ENCODE data around the gene CHST11. TPM values are rescaled to one million over a fixed set of nuclear protein-coding genes. Genes with fewer than 3 reads are reported as not detected.

The CHST11 gene
- total and polyA plus RNA-seq, 10 of the 15 experiments (the other 5 are each of a cell fraction or from before 2014, with no cell fraction given) = 1.9 to 38.1 (median 17.2) TPM

DNA sequence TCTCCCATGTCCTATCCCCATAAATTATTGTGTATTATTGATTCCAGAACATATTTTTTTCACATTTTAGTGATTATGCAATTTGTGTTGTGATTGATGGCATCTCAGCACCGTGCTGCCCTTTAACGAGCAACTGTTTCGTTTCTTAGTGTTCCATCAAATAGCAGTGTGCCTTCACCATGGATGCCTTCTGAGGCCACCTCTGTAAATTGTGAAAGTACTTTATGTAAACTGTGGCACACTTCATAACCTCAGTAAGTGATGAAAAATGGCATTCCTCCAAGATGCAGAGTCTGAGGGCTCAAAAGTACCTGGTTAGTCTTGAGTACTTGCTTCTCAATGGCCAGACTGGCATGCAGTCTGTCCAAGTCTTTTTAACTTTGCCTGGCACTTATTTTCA lies 8.2 kb downstream of the CHST11 start:
- no peaks in the 10 kb centered on the region for H4K20me1 ChIP-seq (ENCODE audit: control insufficient read depth, insufficient read depth)
- 97% methylated on average over 3 of the region's 3 CpGs for WGBS (ENCODE audit: insufficient coverage, insufficient replicate concordance, low lambda C conversion rate, missing lambda C conversion rate)
- peak overlapping the region; percentile 11; the same call in 1 of the 2 replicates for H3K4me3 ChIP-seq
- H3K27me3 ChIP-seq (replicated peaks in 1 of 2; ENCODE audit: control insufficient read depth in 2 of 2, insufficient read depth in 2 of 2, low read length in 1 of 2) = no peaks in the 10 kb centered on the region
- BruUV-seq (replicated peaks) = no TSS peak
- H3K36me3 ChIP-seq (ENCODE audit: control insufficient read depth in 2 of 2, insufficient read depth in 2 of 2, low read length in 1 of 2) = no peaks in the 10 kb centered on the region; a peak in 1 of 4 replicates
- peaks cover 95% of the 10 kb centered on the region for H3K79me2 ChIP-seq (ENCODE audit: control insufficient read depth, insufficient read depth, low read length)
- TF ChIP-seq, protein P1, sequence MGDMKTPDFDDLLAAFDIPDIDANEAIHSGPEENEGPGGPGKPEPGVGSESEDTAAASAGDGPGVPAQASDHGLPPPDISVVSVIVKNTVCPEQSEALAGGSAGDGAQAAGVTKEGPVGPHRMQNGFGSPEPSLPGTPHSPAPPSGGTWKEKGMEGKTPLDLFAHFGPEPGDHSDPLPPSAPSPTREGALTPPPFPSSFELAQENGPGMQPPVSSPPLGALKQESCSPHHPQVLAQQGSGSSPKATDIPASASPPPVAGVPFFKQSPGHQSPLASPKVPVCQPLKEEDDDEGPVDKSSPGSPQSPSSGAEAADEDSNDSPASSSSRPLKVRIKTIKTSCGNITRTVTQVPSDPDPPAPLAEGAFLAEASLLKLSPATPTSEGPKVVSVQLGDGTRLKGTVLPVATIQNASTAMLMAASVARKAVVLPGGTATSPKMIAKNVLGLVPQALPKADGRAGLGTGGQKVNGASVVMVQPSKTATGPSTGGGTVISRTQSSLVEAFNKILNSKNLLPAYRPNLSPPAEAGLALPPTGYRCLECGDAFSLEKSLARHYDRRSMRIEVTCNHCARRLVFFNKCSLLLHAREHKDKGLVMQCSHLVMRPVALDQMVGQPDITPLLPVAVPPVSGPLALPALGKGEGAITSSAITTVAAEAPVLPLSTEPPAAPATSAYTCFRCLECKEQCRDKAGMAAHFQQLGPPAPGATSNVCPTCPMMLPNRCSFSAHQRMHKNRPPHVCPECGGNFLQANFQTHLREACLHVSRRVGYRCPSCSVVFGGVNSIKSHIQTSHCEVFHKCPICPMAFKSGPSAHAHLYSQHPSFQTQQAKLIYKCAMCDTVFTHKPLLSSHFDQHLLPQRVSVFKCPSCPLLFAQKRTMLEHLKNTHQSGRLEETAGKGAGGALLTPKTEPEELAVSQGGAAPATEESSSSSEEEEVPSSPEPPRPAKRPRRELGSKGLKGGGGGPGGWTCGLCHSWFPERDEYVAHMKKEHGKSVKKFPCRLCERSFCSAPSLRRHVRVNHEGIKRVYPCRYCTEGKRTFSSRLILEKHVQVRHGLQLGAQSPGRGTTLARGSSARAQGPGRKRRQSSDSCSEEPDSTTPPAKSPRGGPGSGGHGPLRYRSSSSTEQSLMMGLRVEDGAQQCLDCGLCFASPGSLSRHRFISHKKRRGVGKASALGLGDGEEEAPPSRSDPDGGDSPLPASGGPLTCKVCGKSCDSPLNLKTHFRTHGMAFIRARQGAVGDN (IDR thresholded peaks at IDR 0.05) = 0 out of 2 replicates have a peak, but pooled peaks have one; percentile 3
- TF ChIP-seq, protein P2, sequence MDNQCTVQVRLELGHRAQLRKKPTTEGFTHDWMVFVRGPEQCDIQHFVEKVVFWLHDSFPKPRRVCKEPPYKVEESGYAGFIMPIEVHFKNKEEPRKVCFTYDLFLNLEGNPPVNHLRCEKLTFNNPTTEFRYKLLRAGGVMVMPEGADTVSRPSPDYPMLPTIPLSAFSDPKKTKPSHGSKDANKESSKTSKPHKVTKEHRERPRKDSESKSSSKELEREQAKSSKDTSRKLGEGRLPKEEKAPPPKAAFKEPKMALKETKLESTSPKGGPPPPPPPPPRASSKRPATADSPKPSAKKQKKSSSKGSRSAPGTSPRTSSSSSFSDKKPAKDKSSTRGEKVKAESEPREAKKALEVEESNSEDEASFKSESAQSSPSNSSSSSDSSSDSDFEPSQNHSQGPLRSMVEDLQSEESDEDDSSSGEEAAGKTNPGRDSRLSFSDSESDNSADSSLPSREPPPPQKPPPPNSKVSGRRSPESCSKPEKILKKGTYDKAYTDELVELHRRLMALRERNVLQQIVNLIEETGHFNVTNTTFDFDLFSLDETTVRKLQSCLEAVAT (IDR thresholded peaks at IDR 0.05) = 0 out of 2 replicates have a peak, but pooled peaks have one; percentile 20
- TF ChIP-seq, protein P3, sequence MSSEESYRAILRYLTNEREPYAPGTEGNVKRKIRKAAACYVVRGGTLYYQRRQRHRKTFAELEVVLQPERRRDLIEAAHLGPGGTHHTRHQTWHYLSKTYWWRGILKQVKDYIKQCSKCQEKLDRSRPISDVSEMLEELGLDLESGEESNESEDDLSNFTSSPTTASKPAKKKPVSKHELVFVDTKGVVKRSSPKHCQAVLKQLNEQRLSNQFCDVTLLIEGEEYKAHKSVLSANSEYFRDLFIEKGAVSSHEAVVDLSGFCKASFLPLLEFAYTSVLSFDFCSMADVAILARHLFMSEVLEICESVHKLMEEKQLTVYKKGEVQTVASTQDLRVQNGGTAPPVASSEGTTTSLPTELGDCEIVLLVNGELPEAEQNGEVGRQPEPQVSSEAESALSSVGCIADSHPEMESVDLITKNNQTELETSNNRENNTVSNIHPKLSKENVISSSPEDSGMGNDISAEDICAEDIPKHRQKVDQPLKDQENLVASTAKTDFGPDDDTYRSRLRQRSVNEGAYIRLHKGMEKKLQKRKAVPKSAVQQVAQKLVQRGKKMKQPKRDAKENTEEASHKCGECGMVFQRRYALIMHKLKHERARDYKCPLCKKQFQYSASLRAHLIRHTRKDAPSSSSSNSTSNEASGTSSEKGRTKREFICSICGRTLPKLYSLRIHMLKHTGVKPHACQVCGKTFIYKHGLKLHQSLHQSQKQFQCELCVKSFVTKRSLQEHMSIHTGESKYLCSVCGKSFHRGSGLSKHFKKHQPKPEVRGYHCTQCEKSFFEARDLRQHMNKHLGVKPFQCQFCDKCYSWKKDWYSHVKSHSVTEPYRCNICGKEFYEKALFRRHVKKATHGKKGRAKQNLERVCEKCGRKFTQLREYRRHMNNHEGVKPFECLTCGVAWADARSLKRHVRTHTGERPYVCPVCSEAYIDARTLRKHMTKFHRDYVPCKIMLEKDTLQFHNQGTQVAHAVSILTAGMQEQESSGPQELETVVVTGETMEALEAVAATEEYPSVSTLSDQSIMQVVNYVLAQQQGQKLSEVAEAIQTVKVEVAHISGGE (CRISPR knock-in tag; IDR thresholded peaks at IDR 0.05) = no peak
- TF ChIP-seq RUNX3 (IDR thresholded peaks at IDR 0.05; ENCODE audit: low read length) (0 out of 2 replicates have a peak, but pooled peaks have one; percentile 1), CBFB (IDR thresholded peaks at IDR 0.05; ENCODE audit: low read depth) (no peak), ZBED1 (IDR thresholded peaks at IDR 0.05; ENCODE audit: borderline replicate concordance) (no peak)
- POLR2A ChIA-PET = interaction anchor here (0.7 to 2.1 kb wide), 3 partner anchors 8 to 22 kb away, joined by 3 to 11 read pairs (median 3); no protein-coding TSS in a partner anchor
- in situ Hi-C loops (cut with MboI) (loop anchor here (5.0 kb wide), 1 partner anchor 102 kb away; no protein-coding TSS in a partner anchor), intact Hi-C loops (cut with micrococcal nuclease; ENCODE audit: unreplicated experiment) (loop anchor here (10.0 kb wide), 2 partner anchors 410 to 640 kb away; partner anchors contain the start of gene WASHC4)
- CTCF ChIA-PET = no interaction called here
- peak overlapping the region; percentile 33; the same call in 1 of the 2 replicates for H3K4me2 ChIP-seq (ENCODE audit: control insufficient read depth, insufficient read depth)
- peaks cover 67% of the 10 kb centered on the region for H3K4me1 ChIP-seq (ENCODE audit: control insufficient read depth, insufficient read depth, low read length)
- SMC1A ChIA-PET (ENCODE audit: uncharacterized antibody, unreplicated experiment) = interaction anchor here (1.3 to 5.0 kb wide), 4 partner anchors 9 to 104 kb away, joined by 3 to 36 read pairs (median 7); no protein-coding TSS in a partner anchor
- ATAC-seq = no peak
- peaks cover 6% of the 10 kb centered on the region; the same call in 2 of the 3 replicates for H3K9me3 ChIP-seq (replicated peaks; ENCODE audit: control insufficient read depth, insufficient read depth, low read length)
- H2AFZ ChIP-seq (ENCODE audit: control insufficient read depth, low read depth, low read length) = no peak overlapping the region
- RAD21 ChIA-PET (ENCODE audit: unreplicated experiment) = no interaction called here
- FAIRE-seq = no peak
- no peak overlapping the region for H3K9ac ChIP-seq (ENCODE audit: control insufficient read depth, insufficient read depth, low read length)
- DNase-seq (ENCODE audit: low read depth, low spot score) = no peak
- peak overlapping the region; percentile 28; the same call in 1 of the 2 replicates for H3K27ac ChIP-seq (ENCODE audit: control insufficient read depth, insufficient read depth)
